OCI-LY3 (cell line): Measurements from ENCODE around the gene OXA1L.

Experiments used
- H2AFZ ChIP-seq: fragments of 200-600, 300-600 bp; shearing (Covaris generic); 2 replicates; pipeline ENCODE4 v1.6.0; 2014; ENCODE audit warnings: antibody characterized with exemption, low read depth, low read length
- H3K27ac ChIP-seq: fragments of 200-600, 300-600 bp; sonication (generic); 2 replicates; pipeline ENCODE4 v1.5.1; 2014; ENCODE audit warnings: mild to moderate bottlenecking, low read length, moderate library complexity, mixed read lengths
- H3K27me3 ChIP-seq: fragments of 200-600, 300-600 bp; sonication (generic); 2 replicates; pipeline ENCODE4 v1.6.1; 2014; ENCODE audit warnings: low read depth, low read length, mixed read lengths
- H3K36me3 ChIP-seq: fragments of 200-600, 300-600 bp; sonication (generic); replicated peaks from 2 replicates; pipeline ENCODE3; 2014; ENCODE audit warnings: low read depth, low read length, mixed read lengths
- H3K4me1 ChIP-seq: fragments of 300-600, 200-600 bp; sonication (generic); 2 replicates; pipeline ENCODE4 v1.6.1; 2014; ENCODE audit warnings: low read length, mixed read lengths
- H3K4me2 ChIP-seq: fragments of 200-600, 300-600 bp; sonication (generic); 2 replicates; pipeline ENCODE4 v1.6.1; 2014; ENCODE audit warnings: low read length, mixed read lengths
- H3K4me3 ChIP-seq: fragments of 300-600, 200-600 bp; sonication (generic); 2 replicates; pipeline ENCODE4 v1.5.1; 2014; ENCODE audit warnings: antibody characterized with exemption, mild to moderate bottlenecking, low read length, moderate library complexity
- H3K79me2 ChIP-seq: fragments of 300-600, 200-600 bp; shearing (Covaris generic); 2 replicates; pipeline ENCODE4 v1.6.1; 2014; ENCODE audit warnings: mild to moderate bottlenecking, low read length, mixed read lengths
- H3K9ac ChIP-seq: fragments of 300-600, 200-600 bp; shearing (Covaris generic); 2 replicates; pipeline ENCODE4 v1.6.0; 2014; ENCODE audit warnings: mild to moderate bottlenecking, low read length, moderate library complexity
- H3K9me3 ChIP-seq: fragments of 200-600, 300-600 bp; shearing (Covaris generic); 2 replicates; pipeline ENCODE4 v1.6.1; 2014; ENCODE audit warnings: low read length, mixed read lengths; ENCODE audit not compliant: insufficient read depth
- H4K20me1 ChIP-seq: fragments of 200-600, 300-600 bp; sonication (generic); 2 replicates; pipeline ENCODE4 v1.6.1; 2016; ENCODE audit warnings: low read length, mixed read lengths; ENCODE audit not compliant: insufficient read depth
- CTCF ChIP-seq: fragments of 200-600, 300-600 bp; sonication (generic); IDR thresholded peaks from 2 replicates; pipeline ENCODE4 v1.5.1; 2014; ENCODE audit warnings: antibody characterized with exemption, low read length, low read depth
- EZH2phosphoT487 ChIP-seq: fragments of 200-600 bp; shearing (Covaris generic); IDR thresholded peaks from 2 replicates; pipeline ENCODE4 v1.6.1; 2018; ENCODE audit warnings: antibody characterized with exemption, mixed run types, low read depth

Gene OXA1L

GRCh38 chr14:22770481-22771187 lies 4.1 kb downstream of the OXA1L start:
- peaks cover 56% of the 10 kb centered on the region for H3K36me3 ChIP-seq

GRCh38 chr14:22772725-22773124 lies 6.2 kb downstream of the OXA1L start:
- peaks cover 56% of the 10 kb centered on the region for H3K36me3 ChIP-seq
- no peak overlapping the region for H3K4me3 ChIP-seq

More at GRCh38 chr14:22770481-22771187, 4.1 kb downstream of the OXA1L start:
- Histone ChIP-seq H3K9me3 (no peaks in the 10 kb centered on the region), H3K4me1 (peaks cover 11% of the 10 kb centered on the region), H3K9ac (no peak overlapping the region), H3K4me2 (no peak overlapping the region), H3K27me3 (no peaks in the 10 kb centered on the region), H3K27ac (no peak overlapping the region), H3K4me3 (no peak overlapping the region), H3K79me2 (peaks cover 34% of the 10 kb centered on the region), H2AFZ (no peak overlapping the region), H4K20me1 (no peaks in the 10 kb centered on the region)
- TF ChIP-seq EZH2phosphoT487 (no peak), CTCF (no peak)

GRCh38 chr14:22773162-22774010 lies 6.9 kb downstream of the OXA1L start:
- H3K27ac ChIP-seq: no peak overlapping the region
- no peak for TF ChIP-seq CTCF
- TF ChIP-seq EZH2phosphoT487: no peak
- H4K20me1 ChIP-seq: no peaks in the 10 kb centered on the region

More at GRCh38 chr14:22772725-22773124, 6.2 kb downstream of the OXA1L start:
- peaks cover 5% of the 10 kb centered on the region for H3K4me1 ChIP-seq
- no peak for TF ChIP-seq EZH2phosphoT487
- TF ChIP-seq CTCF: no peak
- no peaks in the 10 kb centered on the region for H3K9me3 ChIP-seq
- H2AFZ ChIP-seq: no peak overlapping the region
- H3K4me2 ChIP-seq: no peak overlapping the region
- H3K27me3 ChIP-seq: no peaks in the 10 kb centered on the region
- no peak overlapping the region for H3K9ac ChIP-seq
- no peaks in the 10 kb centered on the region for H4K20me1 ChIP-seq
- no peak overlapping the region for H3K27ac ChIP-seq
- peaks cover 16% of the 10 kb centered on the region for H3K79me2 ChIP-seq

More at GRCh38 chr14:22773162-22774010, 6.9 kb downstream of the OXA1L start:
- Histone ChIP-seq H2AFZ (no peak overlapping the region), H3K9me3 (no peaks in the 10 kb centered on the region), H3K36me3 (peaks cover 50% of the 10 kb centered on the region), H3K9ac (no peak overlapping the region), H3K4me1 (no peaks in the 10 kb centered on the region), H3K4me2 (no peak overlapping the region), H3K79me2 (peaks cover 10% of the 10 kb centered on the region), H3K27me3 (no peaks in the 10 kb centered on the region), H3K4me3 (no peak overlapping the region)
